C4-2B (cell line): ENCODE measurements around the gene MBL2.

ENCODE experiments used
- H3K27ac ChIP-seq: fragments of 450-650 bp; 2 replicates; pipeline ENCODE4 v1.5.1; 2017
- ZFX ChIP-seq: fragments of 450-650 bp; IDR thresholded peaks from 2 replicates; pipeline ENCODE4 v1.6.1; 2017
- TF ChIP-seq, protein P1 (sequence below): fragments of 450-650 bp; conservative IDR thresholded peaks from 2 replicates; pipeline ENCODE4 v1.5.1; 2017; ENCODE audit warnings: mild to moderate bottlenecking

The MBL2 gene

DNA sequence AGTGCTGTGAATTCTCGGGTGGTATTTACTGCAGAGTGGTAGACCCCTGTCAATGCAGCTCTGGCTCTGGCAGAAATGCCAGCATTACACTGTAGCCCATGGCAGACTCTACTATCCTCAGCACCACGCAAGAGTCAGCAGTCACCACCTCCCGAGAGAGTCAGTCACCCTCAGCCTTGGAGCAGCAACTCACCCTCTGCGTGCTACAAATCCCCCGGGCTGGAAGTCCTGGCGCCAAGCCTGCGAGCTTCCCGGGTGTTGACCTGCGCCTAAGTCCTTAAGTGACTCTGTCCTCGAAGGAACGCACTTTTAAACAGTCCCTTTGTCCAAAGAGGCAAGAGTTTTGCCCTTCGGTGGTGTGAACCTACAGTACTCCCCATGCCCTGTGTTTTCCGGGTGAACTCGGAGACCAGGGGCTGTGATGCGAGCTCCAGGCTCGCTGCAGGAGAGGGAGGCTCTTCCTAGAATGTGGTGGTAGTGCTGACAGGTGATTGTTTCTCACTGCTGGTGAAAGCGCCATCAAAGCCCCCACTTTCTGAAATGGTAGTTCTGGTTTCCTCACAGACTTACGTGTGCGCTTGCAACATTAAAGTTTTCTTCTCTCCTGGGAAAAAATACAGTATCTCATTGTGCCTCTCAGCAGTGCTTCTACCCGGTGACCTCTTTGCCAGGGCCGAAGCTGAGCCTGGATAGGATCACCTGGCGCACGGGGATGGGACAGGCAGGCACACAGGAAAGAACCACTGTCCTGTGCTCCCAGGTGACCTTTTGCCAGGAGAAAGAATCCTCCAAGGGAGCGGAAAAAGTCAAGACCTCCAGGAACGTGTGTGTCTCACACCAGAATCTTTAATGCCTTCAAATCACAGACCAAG is 33.1 kb upstream of the MBL2 start:
- TF ChIP-seq, protein P1, sequence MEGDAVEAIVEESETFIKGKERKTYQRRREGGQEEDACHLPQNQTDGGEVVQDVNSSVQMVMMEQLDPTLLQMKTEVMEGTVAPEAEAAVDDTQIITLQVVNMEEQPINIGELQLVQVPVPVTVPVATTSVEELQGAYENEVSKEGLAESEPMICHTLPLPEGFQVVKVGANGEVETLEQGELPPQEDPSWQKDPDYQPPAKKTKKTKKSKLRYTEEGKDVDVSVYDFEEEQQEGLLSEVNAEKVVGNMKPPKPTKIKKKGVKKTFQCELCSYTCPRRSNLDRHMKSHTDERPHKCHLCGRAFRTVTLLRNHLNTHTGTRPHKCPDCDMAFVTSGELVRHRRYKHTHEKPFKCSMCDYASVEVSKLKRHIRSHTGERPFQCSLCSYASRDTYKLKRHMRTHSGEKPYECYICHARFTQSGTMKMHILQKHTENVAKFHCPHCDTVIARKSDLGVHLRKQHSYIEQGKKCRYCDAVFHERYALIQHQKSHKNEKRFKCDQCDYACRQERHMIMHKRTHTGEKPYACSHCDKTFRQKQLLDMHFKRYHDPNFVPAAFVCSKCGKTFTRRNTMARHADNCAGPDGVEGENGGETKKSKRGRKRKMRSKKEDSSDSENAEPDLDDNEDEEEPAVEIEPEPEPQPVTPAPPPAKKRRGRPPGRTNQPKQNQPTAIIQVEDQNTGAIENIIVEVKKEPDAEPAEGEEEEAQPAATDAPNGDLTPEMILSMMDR, result no peak
- no peak for TF ChIP-seq ZFX

DNA sequence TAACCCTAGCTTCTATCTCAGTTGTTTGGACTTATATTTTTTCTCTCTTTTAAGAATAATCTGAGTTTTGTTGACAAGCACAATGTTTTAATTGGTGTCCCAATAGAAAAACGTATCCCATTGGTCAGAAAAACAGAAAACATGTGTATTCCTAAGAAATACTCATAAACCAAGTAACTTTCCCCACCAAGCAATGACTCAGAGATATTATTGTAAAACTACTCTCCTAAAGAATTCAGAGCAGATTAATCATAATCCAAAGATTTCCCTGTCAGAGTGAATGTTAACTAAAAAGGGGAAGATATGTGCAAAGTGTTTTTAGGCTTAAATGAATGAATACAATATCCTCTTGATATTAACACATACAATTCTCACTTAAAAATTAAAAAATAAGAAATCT is 29.4 kb upstream of the MBL2 start:
- no peak overlapping the region for H3K27ac ChIP-seq
- TF ChIP-seq ZFX, result no peak
- TF ChIP-seq, protein P1, result no peak

More for the DNA sequence above, 33.1 kb upstream of the MBL2 start:
- no peak overlapping the region for H3K27ac ChIP-seq

- TF ChIP-seq, protein P1, result no peak
- no peak for TF ChIP-seq ZFX
- H3K27ac ChIP-seq, result no peak overlapping the region
These were observed 13.5 kb upstream of the MBL2 start for GRCh38 chr10:52786098-52786497.

- TF ChIP-seq, protein P1, result no peak
- TF ChIP-seq ZFX, result no peak
- H3K27ac ChIP-seq, result no peak overlapping the region
These were observed 12.8 kb upstream of the MBL2 start for GRCh38 chr10:52785418-52785817.

GRCh38 chr10:52783726-52784125 is 11.1 kb upstream of the MBL2 start:
- TF ChIP-seq, protein P1, result no peak
- no peak overlapping the region for H3K27ac ChIP-seq

- no peak overlapping the region for H3K27ac ChIP-seq
- TF ChIP-seq, protein P1, result no peak
- TF ChIP-seq ZFX, result no peak
These were observed 10.0 kb upstream of the MBL2 start for GRCh38 chr10:52782554-52782953.

DNA sequence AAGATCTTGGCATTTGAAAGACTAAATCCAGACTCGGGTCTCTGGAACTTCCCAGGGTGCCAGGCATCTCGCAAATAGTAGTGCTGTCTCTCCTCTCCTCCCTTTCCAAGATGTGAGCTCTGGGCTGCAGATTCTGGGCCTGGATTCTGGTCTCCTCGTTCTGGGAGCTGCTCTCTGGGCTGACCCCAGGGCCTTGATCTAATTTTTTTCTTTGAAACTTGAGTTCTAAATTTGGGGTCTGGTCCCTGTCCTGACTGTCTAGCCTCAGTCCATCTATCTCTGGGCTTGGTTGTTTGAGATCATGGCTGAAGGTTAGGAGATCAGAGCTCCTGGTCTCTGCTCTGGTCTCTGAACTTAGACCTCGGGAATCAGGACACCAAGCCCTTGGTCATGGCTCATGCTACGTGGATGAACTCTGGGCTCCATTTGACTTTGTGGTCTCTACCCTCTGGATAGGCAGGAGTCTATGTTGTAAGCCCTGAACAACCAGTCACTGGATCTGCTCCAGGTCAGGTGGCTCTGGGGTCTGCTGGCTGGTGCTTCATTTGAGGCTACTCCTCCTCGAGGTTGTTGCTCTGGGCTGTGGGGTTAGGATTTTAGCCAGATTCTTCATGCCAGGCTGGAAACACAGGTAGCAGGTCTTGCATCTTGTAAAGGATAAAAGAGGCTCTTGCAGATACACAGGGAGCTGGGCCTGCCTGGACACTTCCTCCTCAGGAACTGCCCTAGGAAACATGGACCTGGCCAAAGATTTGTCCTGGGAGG is 8.0 kb upstream of the MBL2 start:
- H3K27ac ChIP-seq, result no peak overlapping the region
- TF ChIP-seq, protein P1, result peak; percentile 64
- TF ChIP-seq ZFX, result no peak
